GM18526 (cell line): Measurements from ENCODE around the gene CAPSL.

Source experiments
- POLR2A ChIP-seq: IDR thresholded peaks from 3 replicates; pipeline ENCODE4 v1.6.1; 2011; ENCODE audit not compliant: insufficient read length; ENCODE audit errors: extremely low read depth

The CAPSL gene

DNA sequence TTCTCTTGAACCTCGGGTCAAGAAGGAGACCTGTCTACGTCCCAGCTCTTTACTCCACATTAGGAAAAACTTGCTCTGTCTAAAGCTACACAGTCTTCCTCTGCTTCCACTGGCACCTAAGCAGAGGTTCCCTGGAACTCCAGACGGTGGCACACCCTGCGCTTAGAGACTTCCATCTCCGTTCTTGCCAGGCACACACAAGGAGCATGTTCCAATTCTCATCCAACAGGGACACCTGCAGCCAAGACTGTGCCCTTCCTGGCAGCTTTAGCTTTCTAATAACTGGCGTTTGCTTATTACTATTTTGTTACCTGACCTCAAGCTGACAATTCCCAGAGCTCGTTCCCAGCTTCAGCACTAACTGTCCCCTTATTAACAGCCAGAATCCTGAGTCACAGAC is 16.0 kb downstream of the CAPSL start:
- TF ChIP-seq POLR2A = no peak

DNA sequence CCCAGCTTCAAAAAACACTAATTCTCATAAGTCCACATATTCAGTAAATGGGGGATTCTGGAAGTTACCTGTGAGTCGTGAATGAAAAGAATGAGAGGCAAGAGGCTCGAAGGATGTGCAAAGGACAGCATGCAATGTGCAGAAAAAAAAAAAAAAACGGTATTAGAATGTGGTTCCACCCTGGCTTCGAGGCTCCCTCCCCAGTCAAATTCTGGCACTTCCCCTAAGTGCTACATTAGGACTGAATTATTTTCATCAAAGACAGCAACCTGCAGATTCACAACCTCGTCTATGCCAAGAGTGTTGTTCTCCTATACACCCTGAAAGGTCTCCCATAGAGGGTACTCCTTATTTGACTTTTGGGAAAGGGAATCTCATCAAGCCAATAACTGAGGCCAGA is 16.5 kb downstream of the CAPSL start:
- TF ChIP-seq POLR2A = no peak

DNA sequence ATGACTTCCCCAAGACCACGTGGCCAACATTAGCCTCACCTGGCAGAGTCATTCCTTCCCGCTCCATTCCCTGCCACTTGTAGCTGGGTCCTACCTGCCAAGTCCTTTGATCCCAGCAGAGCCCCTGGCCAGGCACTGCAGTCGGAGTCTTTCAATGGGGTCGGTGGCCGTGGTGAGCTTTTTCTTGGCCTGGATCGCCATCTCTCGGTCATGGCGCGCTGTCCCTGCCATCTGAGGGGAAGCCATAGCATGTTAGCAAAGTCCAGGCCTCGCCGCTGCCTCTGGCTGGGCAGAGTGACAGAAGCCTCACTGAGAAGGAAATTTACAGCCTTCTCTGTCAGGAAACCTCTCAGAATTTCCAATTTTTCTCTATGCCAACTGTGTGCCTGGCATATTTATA is 17.5 kb downstream of the CAPSL start:
- TF ChIP-seq POLR2A = no peak

DNA sequence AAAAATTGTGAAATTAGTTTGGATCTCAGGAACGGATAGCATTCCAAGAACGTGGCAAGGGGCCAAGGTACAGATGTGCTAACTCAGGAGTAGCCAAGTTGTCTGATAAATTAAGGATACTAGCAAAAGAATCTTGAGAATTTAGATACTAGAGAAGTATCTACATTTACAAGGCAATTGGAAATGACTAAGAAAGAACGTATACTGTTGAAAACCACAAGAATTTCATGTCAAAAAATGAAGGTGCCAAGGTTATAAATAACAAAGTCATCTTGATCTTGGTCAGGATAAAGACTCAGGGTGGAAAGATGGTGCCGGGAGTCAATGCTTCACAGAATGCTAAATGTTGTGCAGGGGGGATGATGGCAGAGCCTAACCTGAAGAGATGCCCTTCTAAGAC is 19.2 kb downstream of the CAPSL start:
- TF ChIP-seq POLR2A = no peak

DNA sequence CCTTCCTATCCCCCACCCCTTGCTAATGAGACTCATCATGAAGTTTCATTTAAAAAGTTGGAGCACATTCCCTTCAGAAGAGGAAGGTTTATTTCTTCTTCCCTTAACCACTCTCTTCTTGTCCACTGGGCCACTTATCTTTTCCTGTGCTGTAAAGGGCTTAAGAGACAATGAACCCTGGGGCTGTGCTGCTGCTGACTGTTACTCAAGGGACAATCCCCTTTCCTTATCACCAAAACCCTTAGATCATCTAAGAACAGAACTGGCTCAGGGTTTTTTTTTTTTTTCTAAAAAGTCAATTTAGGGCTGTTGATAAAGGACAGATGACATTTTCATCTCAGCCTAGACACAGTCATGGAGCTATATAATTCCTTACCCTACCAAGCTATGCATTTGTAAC is 29.6 kb downstream of the CAPSL start:
- no peak for TF ChIP-seq POLR2A

DNA sequence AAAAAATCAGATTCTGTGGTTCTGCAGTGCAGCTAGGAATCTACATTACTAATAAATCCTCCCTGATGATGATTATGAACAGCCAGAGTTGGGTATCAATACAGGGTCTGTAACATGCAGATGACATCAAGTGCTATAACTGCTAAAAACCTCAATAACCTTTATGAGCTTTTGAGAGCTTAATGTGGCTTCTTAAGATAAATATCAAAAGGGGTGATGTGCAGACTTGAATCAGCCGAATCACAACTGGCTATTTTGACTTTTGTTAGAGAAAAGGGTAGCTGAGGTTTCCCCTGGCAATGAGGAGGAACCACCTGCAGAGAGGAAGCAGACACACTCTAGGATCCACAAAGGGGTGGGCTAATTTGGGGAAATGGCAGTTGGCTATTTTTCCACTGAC is 30.2 kb downstream of the CAPSL start:
- TF ChIP-seq POLR2A = no peak

DNA sequence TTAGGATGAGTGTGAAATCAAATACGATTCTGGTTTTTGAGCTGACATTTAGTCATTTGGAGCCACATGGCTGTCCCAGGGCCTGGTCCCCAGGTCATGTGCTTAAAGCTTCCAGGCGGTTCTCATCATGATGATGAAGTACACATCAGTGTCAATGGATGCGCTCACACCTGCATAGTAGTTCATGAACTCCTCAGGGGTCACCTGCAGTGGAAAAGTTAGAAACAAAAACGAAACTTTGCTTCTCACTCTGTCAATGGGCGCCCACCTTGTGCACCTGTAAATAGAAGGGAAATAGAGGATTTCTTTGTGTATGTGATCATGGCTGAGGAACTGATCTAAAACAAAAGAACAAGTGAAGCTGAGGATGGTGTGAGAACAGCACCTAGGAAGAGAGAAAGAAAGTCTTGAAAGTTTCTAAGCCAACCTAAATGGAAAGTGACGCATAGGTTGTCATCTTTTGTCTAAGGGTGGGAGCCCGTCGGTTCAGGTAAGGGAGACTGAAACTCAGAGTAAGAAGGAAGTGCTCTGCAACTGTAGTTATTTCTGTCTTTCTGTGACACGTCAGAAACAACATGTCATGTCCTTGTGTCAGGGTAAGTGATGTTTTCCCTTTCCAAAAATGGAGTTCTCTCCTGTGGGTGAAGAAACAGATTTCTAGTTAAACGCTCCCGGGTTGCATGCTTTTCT is 33.8 kb downstream of the CAPSL start:
- no peak for TF ChIP-seq POLR2A

DNA sequence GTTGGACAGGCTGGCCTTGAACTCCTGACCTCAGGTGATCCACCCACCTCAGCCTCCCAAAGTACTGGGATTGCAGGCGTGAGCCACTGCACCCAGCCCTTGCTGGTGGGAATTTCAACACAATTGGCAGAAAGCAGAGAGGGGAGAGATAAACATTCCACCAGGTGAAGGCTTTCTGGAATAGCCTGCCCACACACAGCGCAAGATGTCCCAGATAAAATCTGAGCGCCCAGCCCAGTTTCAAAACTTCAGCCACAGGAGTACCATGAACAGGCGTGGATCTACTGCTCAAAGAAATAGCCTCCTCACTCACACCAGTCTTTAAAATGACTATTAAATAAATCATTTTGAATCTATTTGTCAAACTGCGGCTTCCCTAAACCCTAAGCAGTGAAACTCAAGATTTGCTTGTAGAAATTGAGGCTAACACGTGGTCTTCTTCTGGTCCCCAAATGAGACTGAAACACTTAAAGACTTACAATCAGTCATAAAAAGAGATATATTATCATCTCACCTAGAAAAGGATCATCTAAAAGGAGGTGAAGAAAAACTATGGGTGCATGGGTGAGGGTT is 34.7 kb downstream of the CAPSL start:
- no peak for TF ChIP-seq POLR2A

DNA sequence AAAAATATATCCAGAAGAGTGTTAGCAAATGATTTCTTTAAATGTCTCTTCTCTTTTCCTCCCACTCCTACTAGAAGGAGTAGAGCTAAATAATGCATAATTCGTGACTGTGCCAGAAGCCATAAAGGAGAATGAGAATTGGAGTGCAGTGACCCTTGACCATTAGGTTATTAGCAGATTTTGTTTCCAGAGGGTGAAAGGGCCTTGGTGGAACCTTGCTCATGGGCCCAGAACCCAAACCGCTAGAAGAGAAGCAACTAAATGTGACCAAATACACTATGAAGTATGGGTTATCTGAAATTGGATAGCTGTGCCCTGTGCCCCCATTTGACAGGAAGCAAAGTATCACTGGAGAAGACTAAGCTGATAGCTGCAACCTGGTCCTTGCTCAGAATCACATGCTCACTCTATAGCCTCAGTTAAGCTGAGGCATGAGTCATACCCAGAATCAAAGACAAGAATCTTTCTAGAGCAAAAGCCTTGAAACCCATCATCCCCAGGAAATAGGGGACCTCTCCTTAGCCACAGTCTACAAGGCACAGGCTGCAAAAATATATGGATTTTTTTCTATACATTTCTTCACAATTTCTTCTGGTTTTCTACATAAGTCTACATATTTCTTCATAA is 36.3 kb downstream of the CAPSL start:
- no peak for TF ChIP-seq POLR2A

DNA sequence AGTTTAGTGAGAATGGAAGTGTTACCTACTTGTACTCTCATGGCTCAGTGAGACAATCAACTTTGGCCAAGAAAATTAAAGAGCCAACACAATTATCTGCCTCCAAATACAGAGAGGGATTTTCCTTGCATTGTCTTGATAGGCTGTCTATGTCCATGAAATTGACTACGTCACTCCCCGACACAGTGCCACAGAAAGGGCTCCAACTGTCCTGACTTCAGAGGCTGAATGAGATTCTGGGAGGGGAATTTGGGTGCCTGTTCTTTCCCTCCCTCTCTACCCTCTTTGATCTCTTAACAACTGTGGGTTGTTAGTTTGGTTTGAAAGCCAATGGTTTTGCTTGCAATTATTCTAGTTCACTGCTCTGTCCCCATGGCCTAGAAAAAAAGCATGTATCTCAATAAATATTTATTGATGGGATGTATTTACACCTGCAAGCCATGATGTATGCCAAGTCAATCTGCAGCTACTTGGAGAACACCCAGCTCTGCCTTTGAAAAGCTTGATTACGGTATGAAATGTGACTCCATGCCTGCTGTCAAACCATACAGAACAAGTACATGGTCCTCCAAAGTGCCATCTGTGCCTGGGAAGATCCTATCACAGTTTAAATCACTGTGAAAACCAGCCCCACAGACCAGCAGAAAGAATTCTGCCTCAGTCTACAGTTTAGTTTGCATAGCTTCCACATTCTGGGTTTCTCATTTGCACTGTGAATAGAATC is 37.3 kb downstream of the CAPSL start:
- TF ChIP-seq POLR2A = no peak

DNA sequence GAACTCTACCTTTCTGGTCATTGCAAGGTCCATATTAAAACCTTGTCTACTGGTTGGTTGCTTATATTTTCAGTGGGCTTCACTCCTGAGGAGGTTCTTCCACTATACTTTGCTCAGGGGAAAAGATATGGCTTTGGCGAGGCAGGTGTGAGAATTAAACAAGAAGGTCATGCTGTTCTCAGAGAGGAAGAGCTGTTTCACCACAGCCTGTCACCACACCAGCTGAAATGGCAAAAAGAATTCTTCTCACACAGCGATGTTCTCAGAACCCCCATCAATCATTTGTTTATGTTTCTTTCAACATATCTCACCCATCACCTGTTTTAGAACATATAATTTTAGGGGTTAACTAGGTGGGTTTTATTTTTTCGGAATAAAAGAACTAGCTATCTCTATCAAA is 38.6 kb downstream of the CAPSL start:
- no peak for TF ChIP-seq POLR2A

DNA sequence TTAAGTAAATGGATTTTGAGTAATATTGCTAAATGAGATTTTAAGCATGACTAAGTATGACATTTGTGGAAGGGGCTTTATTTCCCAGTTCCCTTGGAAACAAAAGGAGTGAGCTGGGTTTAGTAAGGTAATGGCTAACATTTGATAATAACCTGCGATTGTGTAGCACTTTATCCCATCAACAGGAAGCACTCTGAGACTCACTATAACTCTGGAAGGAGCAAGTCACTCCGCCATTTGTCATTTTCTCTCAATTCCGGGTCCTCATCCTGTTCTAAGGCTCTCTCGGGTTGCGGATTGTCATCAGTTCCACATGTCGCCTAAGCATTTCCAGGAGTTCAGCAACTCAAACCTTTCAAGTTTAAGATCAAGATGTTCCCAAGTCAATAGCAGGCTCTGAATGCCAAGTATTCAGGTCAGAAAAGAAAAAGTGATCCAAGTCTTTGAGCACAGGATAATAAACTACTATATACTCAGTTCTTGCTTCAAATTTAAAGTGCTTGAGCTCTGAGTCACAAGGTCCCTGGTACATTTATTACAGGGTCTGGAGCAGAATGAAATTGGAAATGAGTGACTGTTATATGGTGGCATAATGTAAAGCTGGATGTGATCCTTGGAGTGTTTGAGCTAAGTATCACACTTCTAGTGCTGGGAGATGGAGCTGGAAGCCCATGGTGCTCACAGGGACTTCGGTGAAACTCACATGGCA is 39.3 kb downstream of the CAPSL start:
- no peak for TF ChIP-seq POLR2A

DNA sequence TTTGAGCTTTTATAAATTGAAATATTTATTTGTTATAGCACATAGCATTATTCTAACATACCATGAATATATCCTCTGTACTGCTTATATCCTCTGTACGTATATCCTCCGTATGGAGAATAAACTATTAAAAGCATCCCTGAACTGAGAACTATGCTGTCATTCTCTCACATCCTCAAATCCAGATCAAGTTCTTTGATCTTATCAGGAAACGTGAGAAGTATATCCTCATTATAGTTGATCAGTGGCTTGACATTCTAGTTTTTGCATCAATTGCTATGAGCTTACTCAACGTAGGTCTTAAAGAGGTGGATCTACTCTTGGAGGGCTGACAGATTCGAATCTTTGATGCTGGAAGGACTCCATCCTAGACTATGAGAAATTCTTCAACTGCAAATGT is 44.3 kb downstream of the CAPSL start:
- no peak for TF ChIP-seq POLR2A

DNA sequence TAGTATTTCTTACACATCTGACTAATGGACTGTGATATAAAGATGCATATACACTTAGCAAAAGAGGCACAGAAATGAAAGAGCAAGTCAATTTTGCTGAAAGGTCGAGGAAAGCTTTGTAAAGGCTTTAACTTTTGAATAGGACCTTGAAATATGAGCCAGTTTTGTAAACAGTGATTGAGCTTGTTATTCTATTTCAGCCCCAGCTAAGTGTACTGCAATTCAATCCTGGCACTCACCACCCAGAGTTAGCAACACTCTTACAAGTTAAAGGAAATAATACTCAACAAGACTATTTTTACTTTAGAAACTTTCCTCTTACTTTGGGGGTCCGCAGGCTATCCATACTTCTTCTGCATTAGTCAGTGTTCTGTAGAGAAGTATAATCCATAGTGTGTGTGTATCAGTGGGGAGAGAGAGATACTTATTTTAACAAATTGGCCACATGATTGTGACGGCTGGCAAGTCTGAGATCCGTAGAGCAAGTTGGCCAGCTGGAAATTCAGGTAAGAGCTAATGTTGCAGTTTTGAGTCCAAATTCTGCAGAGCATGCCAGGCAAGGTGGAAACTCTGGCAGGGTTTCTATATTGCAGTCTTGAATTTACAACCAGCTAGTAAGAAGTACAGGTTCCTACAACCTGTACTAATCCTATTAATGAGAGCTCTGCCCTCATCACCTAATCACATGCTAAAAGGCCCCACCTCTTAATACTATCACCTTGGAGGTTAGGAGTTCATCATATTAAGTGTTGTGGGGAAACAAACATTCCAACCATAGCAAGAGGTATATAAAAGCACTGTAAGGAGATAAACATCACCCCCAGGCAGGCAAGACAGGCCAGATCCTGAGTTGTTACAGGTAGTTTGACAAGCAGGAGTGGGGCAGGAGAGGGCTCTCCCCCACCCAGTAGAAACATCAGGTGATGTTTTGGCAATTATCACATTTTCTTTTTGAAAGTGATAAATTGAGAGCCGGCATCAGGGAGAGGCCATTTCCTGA is 48.1 kb downstream of the CAPSL start:
- no peak for TF ChIP-seq POLR2A

DNA sequence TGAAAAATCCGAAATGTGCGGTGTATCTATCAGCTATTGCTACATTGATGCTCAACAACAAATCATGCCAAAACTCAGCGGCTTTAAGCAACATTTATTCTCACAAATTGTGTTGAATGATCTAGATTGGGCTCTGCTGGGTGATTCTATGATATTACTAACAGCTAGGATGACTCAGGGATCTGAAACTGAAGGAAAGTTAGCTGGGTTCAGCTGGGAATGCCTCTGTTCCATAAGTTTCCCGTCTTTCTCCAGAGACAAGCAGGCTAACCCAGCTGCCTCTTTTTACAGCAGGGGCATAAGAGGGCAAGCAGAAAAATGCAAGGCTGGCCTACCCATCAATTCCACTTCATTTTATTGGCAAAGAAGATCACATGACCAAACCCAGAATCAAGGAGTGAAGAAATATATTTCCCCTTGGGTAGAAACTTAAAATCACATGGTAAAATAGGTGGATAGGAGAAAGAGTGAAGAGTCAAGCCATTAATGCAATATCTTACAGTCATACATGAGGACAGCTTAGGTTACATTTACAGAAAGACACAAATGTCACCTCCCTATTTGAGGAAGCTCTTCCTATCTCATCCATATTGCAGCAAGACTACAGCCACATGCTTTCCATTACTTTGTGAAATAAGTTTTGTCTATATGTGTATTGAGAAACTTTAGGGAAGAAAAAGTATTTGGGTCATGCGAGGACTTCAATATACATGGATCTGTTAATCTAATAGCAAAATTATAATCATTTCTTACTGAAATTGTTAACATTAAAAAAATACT is 50.9 kb downstream of the CAPSL start:
- no peak for TF ChIP-seq POLR2A
